Esophagus muscularis mucosa (tissue), 4 donors: ENCODE data around the gene WNT1. TPM values are rescaled to one million over a fixed set of nuclear protein-coding genes. Genes with fewer than 3 reads are reported as not detected.
A peak's percentile ranks its signal among the peaks of the same experiment; 100 is the strongest.

Source experiments
- DNase-seq: peaks from one replicate; pipeline ENCODE4 v3.0.0-alpha.2; 2017; ENCODE audit errors: extremely low spot score
- H3K27ac ChIP-seq, 4 donors: fragments of 200-600 bp; sonication (generic); replicated peaks in 1 of 4; 1 replicate in 3 of 4; 2 replicates in 1 of 4; pipeline ENCODE4 v1.5.1; 2016 to 2019; ENCODE audit warnings: mild to moderate bottlenecking in 1 of 4
- H3K27me3 ChIP-seq, 4 donors: fragments of 200-600 bp; sonication (generic); one replicate each; pipeline versions ENCODE4 v1.5.1 to v1.6.0; 2016 to 2019
- H3K36me3 ChIP-seq, 4 donors: fragments of 200-600 bp; sonication (generic); one replicate each; pipeline ENCODE4 v1.5.1; 2016 to 2019
- H3K4me1 ChIP-seq, 4 donors: fragments of 200-600 bp; sonication (generic); one replicate each; pipeline ENCODE4 v1.5.1; 2016 to 2019
- H3K4me3 ChIP-seq, 4 donors: fragments of 200-600 bp; sonication (generic); 1 replicate in 2 of 4; 2 replicates in 2 of 4; pipeline ENCODE4 v1.5.1; 2016 to 2019; ENCODE audit warnings: mild to moderate bottlenecking in 4 of 4, moderate library complexity in 1 of 4
- H3K9me3 ChIP-seq, 4 donors: fragments of 200-600 bp; sonication (generic); 1 replicate in 3 of 4; 2 replicates in 1 of 4; pipeline ENCODE4 v1.5.1; 2016 to 2019
- CTCF ChIP-seq, 3 experiments: fragments of 200-600 bp in 2 of 3; fragments of 450-650 bp in 1 of 3; sonication (generic) in 2 of 3; IDR thresholded peaks; one replicate each; pipeline ENCODE4 v1.5.1; 2017 to 2019; ENCODE audit warnings: antibody characterized with exemption in 3 of 3, mild to moderate bottlenecking in 2 of 3, moderate library complexity in 1 of 3
- EP300 ChIP-seq: sonication (generic); formaldehyde crosslinking; IDR thresholded peaks from one replicate; pipeline ENCODE4 v1.6.1; 2017; ENCODE audit warnings: antibody characterized with exemption
- POLR2A ChIP-seq: fragments of 450-650 bp; IDR thresholded peaks from one replicate; pipeline ENCODE4 v1.6.1; 2017; ENCODE audit warnings: antibody characterized with exemption, moderate library complexity, mild to moderate bottlenecking, low read depth
- POLR2AphosphoS5 ChIP-seq, 2 donors: sonication (generic); formaldehyde crosslinking; IDR thresholded peaks; one replicate each; pipeline ENCODE4 v1.6.1; 2017; ENCODE audit warnings: antibody characterized with exemption in 2 of 2
- WGBS: methylation state at CpG from one replicate; pipeline ENCODE4 v1.1.5; 2018; 5-methylcytosine and 5-hydroxymethylcytosine counted together
- intact Hi-C: fragments of 100-400 bp; cut with DNase I; formaldehyde crosslinking; loops from one replicate; pipeline ENCODE4 v1.15.1; 2023
- total RNA-seq, 4 donors: library from RNA; depleted of rRNA; stranded (reverse); fragments of >200 nt; gene quantifications; one replicate each; pipeline versions ENCODE4 v1.1.0 to v1.2.1, GENCODE V29; 2016

Gene WNT1
- total RNA-seq, 4 donors from 2014 or later, result not detected

GRCh38 chr12:48979602-48980388, 1.7 kb downstream of the WNT1 start:
- H3K9me3 ChIP-seq, result no peaks in the 10 kb centered on the region
- H3K36me3 ChIP-seq, result no peaks in the 10 kb centered on the region
- no peak overlapping the region for H3K27ac ChIP-seq
- peaks cover 18 to 97% (median 59%) of the 10 kb centered on the region in 4 donors for H3K27me3 ChIP-seq
- TF ChIP-seq CTCF (IDR thresholded peaks at IDR 0.05) (no peak), POLR2AphosphoS5 (IDR thresholded peaks at IDR 0.05) (no peak), EP300 (no peak), POLR2A (no peak)
- under 1% methylated on average over 19 of the region's 55 CpGs for WGBS
- DNase-seq, result no peak
- intact Hi-C loops, result no loop called here
- H3K4me3 ChIP-seq, result peak overlapping the region; percentile 37 to 53 (median 41)
- H3K4me1 ChIP-seq, result peaks cover 40 to 44% (median 41%) of the 10 kb centered on the region in 4 donors

GRCh38 chr12:48980389-48980952, 2.3 kb downstream of the WNT1 start:
- no peak overlapping the region for H3K27ac ChIP-seq
- 2% methylated on average over 25 of the region's 46 CpGs for WGBS
- peaks cover 40 to 44% (median 41%) of the 10 kb centered on the region in 4 donors for H3K4me1 ChIP-seq
- DNase-seq, result no peak
- TF ChIP-seq EP300, result no peak
- TF ChIP-seq POLR2A, result no peak
- TF ChIP-seq POLR2AphosphoS5 (IDR thresholded peaks at IDR 0.05), result no peak
- no peak for TF ChIP-seq CTCF (IDR thresholded peaks at IDR 0.05)
- peaks cover 18 to 94% (median 59%) of the 10 kb centered on the region in 4 donors for H3K27me3 ChIP-seq
- H3K36me3 ChIP-seq, result no peaks in the 10 kb centered on the region
- H3K9me3 ChIP-seq, result no peaks in the 10 kb centered on the region
- intact Hi-C loops, result no loop called here
- H3K4me3 ChIP-seq, result peak overlapping the region; percentile 37 to 53 (median 41)

GRCh38 chr12:48980953-48981756, 3.0 kb downstream of the WNT1 start:
- H3K4me3 ChIP-seq, result peak overlapping the region; percentile 37 to 53 (median 41)
- H3K9me3 ChIP-seq, result no peaks in the 10 kb centered on the region
- 3% methylated on average over 46 of the region's 91 CpGs for WGBS
- no peak for DNase-seq
- TF ChIP-seq POLR2AphosphoS5 (IDR thresholded peaks at IDR 0.05) (no peak), CTCF (IDR thresholded peaks at IDR 0.05) (no peak), EP300 (no peak), POLR2A (no peak)
- H3K27me3 ChIP-seq, result peaks cover 18 to 94% (median 57%) of the 10 kb centered on the region in 4 donors
- intact Hi-C loops, result no loop called here
- H3K27ac ChIP-seq, result no peak overlapping the region
- H3K4me1 ChIP-seq, result peaks cover 40 to 44% (median 42%) of the 10 kb centered on the region in 4 donors
- no peaks in the 10 kb centered on the region for H3K36me3 ChIP-seq

GRCh38 chr12:48981757-48982157, 3.6 kb downstream of the WNT1 start:
- Histone ChIP-seq H3K9me3 (no peaks in the 10 kb centered on the region), H3K27me3 (peaks cover 18 to 94% (median 56%) of the 10 kb centered on the region in 4 donors), H3K36me3 (no peaks in the 10 kb centered on the region), H3K27ac (no peak overlapping the region), H3K4me3 (peak overlapping the region in 3 of 4 donors; percentile 40 to 53 (median 42)), H3K4me1 (peaks cover 40 to 44% (median 42%) of the 10 kb centered on the region in 4 donors)
- no peak for DNase-seq
- TF ChIP-seq CTCF (IDR thresholded peaks at IDR 0.05), result no peak
- no peak for TF ChIP-seq POLR2A
- no peak for TF ChIP-seq EP300
- no peak for TF ChIP-seq POLR2AphosphoS5 (IDR thresholded peaks at IDR 0.05)
- intact Hi-C loops, result no loop called here
- WGBS, result 35% methylated on average over 13 of the region's 13 CpGs
